Posterior cingulate gyrus (tissue), 11 donors: Measurements from ENCODE around the gene ACACB.

Experiments
- DNase-seq, 10 donors: peaks; one replicate each; pipeline versions ENCODE4 v3.0.0 to v3.0.0-alpha.2; 2020 to 2021; ENCODE audit warnings: mixed read lengths in 3 of 10
- intact Hi-C: fragments of 100-400 bp; cut with DNase I; formaldehyde crosslinking; loops from one replicate; pipeline ENCODE4 v1.15.1; 2023

ACACB gene

GRCh38 chr12:109310247-109311125 is 194.1 kb downstream of the ACACB start:
- DNase-seq: peak in 1 of 10 donors; percentile 85

More at GRCh38 chr12:109310247-109311125, 194.1 kb downstream of the ACACB start:
- intact Hi-C loops: no loop called here
